ENCODE measurements around the gene ZNF701.
"Not testable (repeated sequence)": the region's sequence is repeated elsewhere in the genome, so short reads cannot be mapped to it uniquely, and the experiment has no call there.

Gene ZNF701

DNA sequence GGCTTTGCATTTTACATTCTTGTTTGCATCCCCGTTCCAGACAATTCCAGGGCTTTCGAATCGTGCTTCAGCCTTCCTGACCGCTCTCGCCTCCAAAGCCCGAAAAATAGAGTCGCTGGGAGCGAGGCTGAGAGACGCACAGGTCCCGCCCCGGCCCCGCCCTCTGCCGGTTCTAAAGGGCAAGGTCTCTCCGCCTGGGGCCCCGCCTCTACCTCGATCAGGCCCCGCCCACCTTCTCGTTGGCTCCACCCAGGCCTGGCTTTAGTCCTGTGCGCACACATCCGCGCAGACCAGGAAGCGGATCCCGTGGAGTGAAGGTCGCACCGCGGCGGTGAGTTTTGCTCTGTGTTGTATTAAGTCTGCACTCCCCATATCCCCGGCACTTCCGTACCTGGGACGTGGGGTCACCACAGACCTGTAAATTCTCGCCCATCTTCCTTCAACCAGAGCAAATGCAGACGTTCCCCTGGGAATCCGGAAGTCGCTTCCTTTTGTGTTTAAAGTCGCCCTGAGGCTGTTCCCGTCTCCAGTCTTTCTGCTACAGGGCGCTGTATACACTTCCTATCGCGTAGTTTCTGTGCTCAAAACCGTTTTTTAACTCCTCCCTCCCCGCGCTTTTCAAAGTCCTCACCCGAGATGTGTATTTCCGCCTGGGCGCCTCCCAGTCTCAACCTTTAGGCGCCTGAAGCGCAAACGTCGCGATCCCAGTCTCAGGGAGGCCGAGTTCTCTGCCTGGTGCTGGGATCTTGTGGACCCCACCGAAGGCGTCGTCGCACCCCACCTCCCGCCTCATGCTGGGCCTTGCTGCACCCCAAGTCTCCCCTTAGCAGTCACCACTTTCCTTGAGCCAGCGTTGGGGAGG lies at the start of gene ZNF701:
ZNF701 (plus strand) TSS at position 288 of the 862 bp plus-strand sequence. CDS start 3,861 bp downstream, outside the sequence.
- Histone ChIP-seq H3K4me3 (ENCODE audit: insufficient read length, low read depth) (peak within 1 kb of the TSS; percentile 68), H3K36me3 (ENCODE audit: insufficient read depth, insufficient read length, low read length) (peaks cover 19% of the 10 kb centered on the region), H3K9ac (ENCODE audit: insufficient read length, low read depth) (peak within 1 kb of the TSS; percentile 86), H3K9me3 (ENCODE audit: insufficient read depth, low read length) (no peaks in the 10 kb centered on the region), H3K27me3 (ENCODE audit: insufficient read depth, insufficient read length) (no peaks in the 10 kb centered on the region), H3K4me1 (ENCODE audit: insufficient read depth, insufficient read length) (no peaks in the 10 kb centered on the region)
- no peak for TF ChIP-seq ZNF274 (IDR thresholded peaks at IDR 0.05; ENCODE audit: low read depth, low read length)
- TF ChIP-seq YY1 (IDR thresholded peaks at IDR 0.05; ENCODE audit: insufficient read depth, insufficient read length) = no peak
- no peak for TF ChIP-seq SUZ12 (IDR thresholded peaks at IDR 0.05; ENCODE audit: extremely low read depth, insufficient read depth, insufficient read length)
- DNase-seq (ENCODE audit: low read depth, low spot score) = peak; percentile 75

DNA sequence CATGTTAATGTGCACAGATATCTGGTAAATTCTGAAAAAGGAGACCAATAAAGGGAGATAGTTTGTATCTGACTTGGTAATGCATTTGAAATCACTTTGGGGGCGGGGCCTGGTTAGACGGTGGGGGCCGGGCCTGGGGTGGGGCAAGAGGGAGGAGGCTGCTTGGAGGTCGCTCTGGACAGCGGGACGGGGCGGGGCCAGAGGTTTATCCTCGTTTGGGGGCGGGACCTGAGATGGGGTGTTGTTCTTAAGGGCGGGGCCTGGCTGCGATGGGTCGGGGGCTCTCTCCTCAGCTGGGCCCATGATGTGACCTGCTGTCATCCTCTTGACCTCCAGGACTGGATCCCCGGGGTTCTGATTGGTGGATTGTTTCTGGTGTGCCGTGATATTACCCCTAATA lies 47.5 kb upstream of the ZNF701 start:
- Histone ChIP-seq H3K4me3 (ENCODE audit: insufficient read length, low read depth) (no peak overlapping the region), H3K9ac (ENCODE audit: insufficient read length, low read depth) (no peak overlapping the region), H3K9me3 (ENCODE audit: insufficient read depth, low read length) (no peaks in the 10 kb centered on the region), H3K27me3 (ENCODE audit: insufficient read depth, insufficient read length) (no peaks in the 10 kb centered on the region), H3K4me1 (ENCODE audit: insufficient read depth, insufficient read length) (no peaks in the 10 kb centered on the region), H3K36me3 (ENCODE audit: insufficient read depth, insufficient read length, low read length) (no peaks in the 10 kb centered on the region)
- TF ChIP-seq ZNF274 (IDR thresholded peaks at IDR 0.05; ENCODE audit: low read depth, low read length) = no peak
- no peak for TF ChIP-seq SUZ12 (IDR thresholded peaks at IDR 0.05; ENCODE audit: extremely low read depth, insufficient read depth, insufficient read length)
- no peak for TF ChIP-seq YY1 (IDR thresholded peaks at IDR 0.05; ENCODE audit: insufficient read depth, insufficient read length)
- DNase-seq (ENCODE audit: low read depth, low spot score) = no peak

DNA sequence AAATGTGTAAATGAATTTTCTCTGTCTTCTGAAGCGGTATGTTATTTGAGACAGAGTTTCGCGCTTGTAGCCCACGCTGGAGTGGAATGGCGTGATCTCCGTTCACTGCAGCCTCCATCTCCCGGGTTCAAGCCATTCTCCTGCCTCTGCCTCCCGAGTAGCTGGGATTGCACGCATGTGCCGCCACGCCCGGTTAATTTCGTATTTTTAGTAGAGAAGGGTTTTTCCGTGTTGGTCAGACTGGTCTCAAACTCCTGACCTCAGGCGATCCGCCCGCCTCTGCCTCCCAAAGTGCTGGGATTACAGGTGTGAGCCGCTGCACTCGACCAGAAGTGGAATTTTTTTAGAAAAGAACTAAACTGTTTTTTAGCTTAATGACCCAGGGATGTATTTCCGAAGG lies 46.0 kb upstream of the ZNF701 start:
- H3K36me3 ChIP-seq (ENCODE audit: insufficient read depth, insufficient read length, low read length) = no peaks in the 10 kb centered on the region
- H3K9ac ChIP-seq (ENCODE audit: insufficient read length, low read depth) = no peak overlapping the region
- no peak for DNase-seq (ENCODE audit: low read depth, low spot score)
- H3K4me1 ChIP-seq (ENCODE audit: insufficient read depth, insufficient read length) = peaks cover 1% of the 10 kb centered on the region
- no peaks in the 10 kb centered on the region for H3K9me3 ChIP-seq (ENCODE audit: insufficient read depth, low read length)
- no peaks in the 10 kb centered on the region for H3K27me3 ChIP-seq (ENCODE audit: insufficient read depth, insufficient read length)
- TF ChIP-seq ZNF274 (IDR thresholded peaks at IDR 0.05; ENCODE audit: low read depth, low read length) = no peak
- no peak for TF ChIP-seq SUZ12 (IDR thresholded peaks at IDR 0.05; ENCODE audit: extremely low read depth, insufficient read depth, insufficient read length)
- TF ChIP-seq YY1 (IDR thresholded peaks at IDR 0.05; ENCODE audit: insufficient read depth, insufficient read length) = no peak
- no peak overlapping the region for H3K4me3 ChIP-seq (ENCODE audit: insufficient read length, low read depth)

DNA sequence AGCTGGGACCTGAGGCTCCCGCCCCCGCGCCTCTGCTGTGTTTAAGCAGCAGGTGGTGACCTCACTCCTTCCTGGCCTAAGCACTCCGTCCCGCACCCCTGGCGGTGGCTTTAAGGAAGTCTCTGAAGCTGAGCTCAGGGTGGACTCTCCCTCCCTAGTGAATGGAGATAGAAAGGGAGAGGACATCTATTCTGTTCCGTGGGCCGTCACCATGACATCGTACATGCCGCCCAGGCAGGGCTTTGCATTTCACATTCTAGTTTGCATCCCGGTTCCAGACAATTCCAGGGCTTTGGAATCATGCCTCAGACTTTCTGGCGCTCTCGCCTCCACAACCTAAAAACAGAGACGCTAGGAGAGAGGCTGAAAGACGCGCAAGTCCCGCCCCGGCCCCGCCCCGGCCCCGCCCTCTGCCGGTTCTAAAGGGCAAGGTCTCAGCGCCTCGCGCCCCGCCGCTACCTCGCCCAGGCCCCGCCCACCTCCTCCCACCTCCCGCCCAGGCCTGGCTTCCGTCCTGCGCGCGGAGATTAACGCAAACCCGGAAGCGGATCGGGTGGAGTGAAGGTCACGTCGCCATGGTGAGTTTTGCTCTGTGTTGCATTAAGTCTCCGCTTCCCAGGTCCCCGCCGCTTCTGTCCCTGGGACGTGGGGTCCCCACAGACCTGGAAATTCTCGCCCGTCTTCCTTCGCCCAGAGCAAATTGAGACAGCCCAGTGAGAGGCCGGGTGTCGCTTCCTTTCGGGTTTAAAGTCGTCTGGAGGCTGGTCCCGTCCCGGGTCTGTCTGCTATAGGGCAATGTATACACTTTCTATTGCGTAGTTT lies 42.7 kb upstream of the ZNF701 start, which contains the start of gene ZNF808:
ZNF808 (plus strand) TSS at position 535 of the 822 bp plus-strand sequence. CDS start 15,617 bp downstream, outside the sequence.
- H3K4me3 ChIP-seq (ENCODE audit: insufficient read length, low read depth) = peak within 1 kb of the TSS; percentile 84
- TF ChIP-seq ZNF274 (IDR thresholded peaks at IDR 0.05; ENCODE audit: low read depth, low read length) (no peak), YY1 (IDR thresholded peaks at IDR 0.05; ENCODE audit: insufficient read depth, insufficient read length) (no peak), SUZ12 (IDR thresholded peaks at IDR 0.05; ENCODE audit: extremely low read depth, insufficient read depth, insufficient read length) (no peak)
- peak within 1 kb of the TSS; percentile 88 for H3K9ac ChIP-seq (ENCODE audit: insufficient read length, low read depth)
- peaks cover 2% of the 10 kb centered on the region for H3K4me1 ChIP-seq (ENCODE audit: insufficient read depth, insufficient read length)
- H3K27me3 ChIP-seq (ENCODE audit: insufficient read depth, insufficient read length) = no peaks in the 10 kb centered on the region
- peaks cover 3% of the 10 kb centered on the region for H3K36me3 ChIP-seq (ENCODE audit: insufficient read depth, insufficient read length, low read length)
- no peaks in the 10 kb centered on the region for H3K9me3 ChIP-seq (ENCODE audit: insufficient read depth, low read length)
- DNase-seq (ENCODE audit: low read depth, low spot score) = peak; percentile 87

DNA sequence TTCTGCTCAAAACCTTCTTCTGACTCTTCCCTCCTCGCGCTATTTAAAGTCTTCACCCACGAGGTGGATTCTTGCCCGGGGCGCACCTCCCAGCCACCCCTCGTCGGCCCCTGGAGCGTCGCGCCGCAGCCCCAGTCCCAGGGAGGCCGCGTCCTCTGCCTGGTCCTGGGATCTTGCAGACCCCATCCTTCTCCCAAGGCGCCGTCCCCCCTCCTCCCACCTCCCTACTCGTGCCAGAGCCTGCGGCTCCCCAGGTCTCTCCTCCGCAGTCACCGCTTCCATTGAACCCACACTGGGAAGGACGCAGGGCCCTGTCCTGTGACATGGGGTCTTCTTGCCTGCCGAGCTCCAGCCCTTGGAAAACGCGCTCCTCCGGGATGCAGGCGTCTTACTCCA lies 42.1 kb upstream of the ZNF701 start:
- H3K36me3 ChIP-seq (ENCODE audit: insufficient read depth, insufficient read length, low read length) = peaks cover 3% of the 10 kb centered on the region
- H3K4me3 ChIP-seq (ENCODE audit: insufficient read length, low read depth) = peak overlapping the region; percentile 84
- H3K4me1 ChIP-seq (ENCODE audit: insufficient read depth, insufficient read length) = peaks cover 2% of the 10 kb centered on the region
- no peaks in the 10 kb centered on the region for H3K27me3 ChIP-seq (ENCODE audit: insufficient read depth, insufficient read length)
- no peak for TF ChIP-seq ZNF274 (IDR thresholded peaks at IDR 0.05; ENCODE audit: low read depth, low read length)
- no peak for TF ChIP-seq YY1 (IDR thresholded peaks at IDR 0.05; ENCODE audit: insufficient read depth, insufficient read length)
- no peak for TF ChIP-seq SUZ12 (IDR thresholded peaks at IDR 0.05; ENCODE audit: extremely low read depth, insufficient read depth, insufficient read length)
- DNase-seq (ENCODE audit: low read depth, low spot score) = no peak
- peak overlapping the region; percentile 88 for H3K9ac ChIP-seq (ENCODE audit: insufficient read length, low read depth)
- no peaks in the 10 kb centered on the region for H3K9me3 ChIP-seq (ENCODE audit: insufficient read depth, low read length)

DNA sequence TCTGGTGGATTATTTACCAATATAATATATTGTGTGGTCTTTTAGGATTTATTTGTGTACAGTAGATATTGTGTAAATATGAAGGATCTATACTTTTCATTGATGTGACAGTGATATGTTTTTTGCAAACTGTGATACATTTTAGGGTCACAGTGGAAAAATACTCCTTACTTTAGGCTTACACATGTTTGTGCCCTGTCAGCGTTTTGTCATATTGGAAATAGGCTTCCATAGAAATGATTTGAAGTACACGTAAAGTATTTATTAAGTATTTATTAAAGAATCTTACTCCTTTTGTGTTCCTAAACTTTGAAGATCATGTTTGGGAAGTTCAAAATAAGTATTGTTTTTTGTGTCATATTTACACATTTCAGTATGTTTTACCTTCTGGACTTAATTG lies 37.6 kb upstream of the ZNF701 start:
- H3K9me3 ChIP-seq (ENCODE audit: insufficient read depth, low read length) = no peaks in the 10 kb centered on the region
- no peak overlapping the region for H3K4me3 ChIP-seq (ENCODE audit: insufficient read length, low read depth)
- no peak for TF ChIP-seq SUZ12 (IDR thresholded peaks at IDR 0.05; ENCODE audit: extremely low read depth, insufficient read depth, insufficient read length)
- no peak for TF ChIP-seq YY1 (IDR thresholded peaks at IDR 0.05; ENCODE audit: insufficient read depth, insufficient read length)
- TF ChIP-seq ZNF274 (IDR thresholded peaks at IDR 0.05; ENCODE audit: low read depth, low read length) = no peak
- peaks cover 2% of the 10 kb centered on the region for H3K4me1 ChIP-seq (ENCODE audit: insufficient read depth, insufficient read length)
- H3K27me3 ChIP-seq (ENCODE audit: insufficient read depth, insufficient read length) = no peaks in the 10 kb centered on the region
- H3K9ac ChIP-seq (ENCODE audit: insufficient read length, low read depth) = no peak overlapping the region
- DNase-seq (ENCODE audit: low read depth, low spot score) = no peak
- H3K36me3 ChIP-seq (ENCODE audit: insufficient read depth, insufficient read length, low read length) = peaks cover 7% of the 10 kb centered on the region

DNA sequence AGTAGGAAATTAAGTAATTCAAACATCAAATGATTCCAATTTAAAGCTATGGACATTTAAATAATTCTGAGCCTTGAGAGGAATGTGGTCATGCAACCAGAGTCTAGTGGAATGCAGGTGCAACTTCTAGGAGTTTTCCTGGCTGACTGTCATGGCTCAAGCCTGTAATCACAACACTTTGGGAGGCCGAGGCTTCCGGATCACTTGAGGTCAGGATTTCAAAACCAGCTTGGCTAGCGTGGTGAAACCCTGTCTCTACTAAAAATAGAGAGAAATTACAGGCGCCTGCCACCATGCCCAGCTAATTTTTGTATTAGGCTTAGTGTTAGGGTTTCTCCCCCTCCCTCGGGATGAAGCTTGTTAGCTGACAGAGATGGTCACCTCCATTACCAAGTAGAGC lies 36.2 kb upstream of the ZNF701 start:
- H3K9ac ChIP-seq (ENCODE audit: insufficient read length, low read depth) = no peak overlapping the region
- H3K36me3 ChIP-seq (ENCODE audit: insufficient read depth, insufficient read length, low read length) = peaks cover 7% of the 10 kb centered on the region

DNA sequence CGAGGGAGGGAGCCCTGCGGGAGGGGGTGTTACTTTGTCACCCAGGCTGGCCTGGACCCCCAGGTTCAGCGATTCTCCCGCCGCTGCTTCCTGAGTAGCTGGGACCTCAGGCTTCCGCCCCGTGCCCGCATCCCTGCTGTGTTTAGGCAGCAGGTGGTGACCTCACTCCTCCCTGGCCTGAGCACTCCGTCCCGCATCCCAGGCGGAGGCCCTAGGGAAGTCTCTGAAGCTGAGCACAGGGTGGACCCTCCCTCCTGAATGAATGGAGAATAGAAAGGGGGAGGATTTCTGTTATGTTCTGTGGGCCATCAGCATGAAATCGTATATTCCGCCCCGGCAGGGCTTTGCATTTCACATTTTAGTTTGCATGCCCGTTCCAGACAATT lies 34.7 kb upstream of the ZNF701 start:
- not testable (repeated sequence) for H3K4me1 ChIP-seq (ENCODE audit: insufficient read depth, insufficient read length); DNase-seq (ENCODE audit: low read depth, low spot score); H3K9me3 ChIP-seq (ENCODE audit: insufficient read depth, low read length); H3K27me3 ChIP-seq (ENCODE audit: insufficient read depth, insufficient read length); H3K36me3 ChIP-seq (ENCODE audit: insufficient read depth, insufficient read length, low read length); H3K4me3 ChIP-seq (ENCODE audit: insufficient read length, low read depth)
- peak overlapping the region; percentile 42 for H3K9ac ChIP-seq (ENCODE audit: insufficient read length, low read depth)

More for the DNA sequence above, 36.2 kb upstream of the ZNF701 start:
- TF ChIP-seq SUZ12 (IDR thresholded peaks at IDR 0.05; ENCODE audit: extremely low read depth, insufficient read depth, insufficient read length) (no peak), YY1 (IDR thresholded peaks at IDR 0.05; ENCODE audit: insufficient read depth, insufficient read length) (no peak), ZNF274 (IDR thresholded peaks at IDR 0.05; ENCODE audit: low read depth, low read length) (no peak)
- DNase-seq (ENCODE audit: low read depth, low spot score) = no peak
- H3K9me3 ChIP-seq (ENCODE audit: insufficient read depth, low read length) = no peaks in the 10 kb centered on the region
- H3K4me3 ChIP-seq (ENCODE audit: insufficient read length, low read depth) = no peak overlapping the region
- no peaks in the 10 kb centered on the region for H3K27me3 ChIP-seq (ENCODE audit: insufficient read depth, insufficient read length)
- H3K4me1 ChIP-seq (ENCODE audit: insufficient read depth, insufficient read length) = peaks cover 2% of the 10 kb centered on the region
